CD4-positive, alpha-beta T cell treated with Interferon alpha-2 for 1 hour (primary cell): Measurements from ENCODE around the gene SERPINF2.
A peak's percentile ranks its signal among the peaks of the same experiment; 100 is the strongest.
"Not testable (repeated sequence)": the region's sequence is repeated elsewhere in the genome, so short reads cannot be mapped to it uniquely, and the experiment has no call there.

Experiments used
- DNase-seq, 2 donors: peaks; one replicate each; pipeline ENCODE4 v3.0.0-alpha.2; 2020 to 2022

SERPINF2 gene

DNA sequence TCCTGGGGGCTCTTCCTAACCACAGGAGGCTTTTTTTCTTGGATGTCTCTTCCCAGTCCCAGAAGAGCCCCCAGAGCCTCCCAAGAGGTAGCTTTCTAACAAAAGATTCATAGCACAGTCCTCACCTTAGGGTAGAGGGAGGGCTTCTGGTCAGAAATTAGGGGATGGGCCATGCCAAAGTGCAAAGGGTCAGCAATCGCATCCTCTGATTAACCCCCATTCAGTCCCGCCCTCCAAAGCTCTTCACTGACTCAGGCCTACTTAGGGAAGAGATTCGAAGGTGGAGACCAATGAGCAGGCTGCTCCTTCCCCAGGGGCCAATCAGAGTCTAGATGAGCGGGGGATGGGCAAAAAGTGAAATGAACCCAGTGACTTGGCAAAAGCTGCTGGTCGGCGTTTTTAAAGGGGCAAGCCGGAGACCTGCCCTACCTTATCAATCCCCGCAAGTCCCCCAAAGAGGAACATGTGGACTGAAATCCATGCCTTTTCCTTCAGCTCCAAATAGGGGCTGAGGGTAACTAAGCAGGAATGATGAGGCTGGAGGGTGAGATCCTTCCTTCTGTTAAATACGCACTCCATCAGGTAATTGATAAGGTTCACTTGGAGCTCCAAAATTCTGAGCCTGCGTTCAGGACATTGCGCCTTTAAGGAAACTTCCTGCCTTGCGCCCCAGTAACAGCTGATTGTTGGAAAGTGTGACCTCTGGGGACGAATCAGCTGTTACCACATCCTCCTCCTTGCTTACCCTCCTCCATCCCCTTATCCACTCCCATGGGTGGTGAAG, 25.6 kb upstream of the SERPINF2 start:
- peak; percentile 91 for DNase-seq

DNA sequence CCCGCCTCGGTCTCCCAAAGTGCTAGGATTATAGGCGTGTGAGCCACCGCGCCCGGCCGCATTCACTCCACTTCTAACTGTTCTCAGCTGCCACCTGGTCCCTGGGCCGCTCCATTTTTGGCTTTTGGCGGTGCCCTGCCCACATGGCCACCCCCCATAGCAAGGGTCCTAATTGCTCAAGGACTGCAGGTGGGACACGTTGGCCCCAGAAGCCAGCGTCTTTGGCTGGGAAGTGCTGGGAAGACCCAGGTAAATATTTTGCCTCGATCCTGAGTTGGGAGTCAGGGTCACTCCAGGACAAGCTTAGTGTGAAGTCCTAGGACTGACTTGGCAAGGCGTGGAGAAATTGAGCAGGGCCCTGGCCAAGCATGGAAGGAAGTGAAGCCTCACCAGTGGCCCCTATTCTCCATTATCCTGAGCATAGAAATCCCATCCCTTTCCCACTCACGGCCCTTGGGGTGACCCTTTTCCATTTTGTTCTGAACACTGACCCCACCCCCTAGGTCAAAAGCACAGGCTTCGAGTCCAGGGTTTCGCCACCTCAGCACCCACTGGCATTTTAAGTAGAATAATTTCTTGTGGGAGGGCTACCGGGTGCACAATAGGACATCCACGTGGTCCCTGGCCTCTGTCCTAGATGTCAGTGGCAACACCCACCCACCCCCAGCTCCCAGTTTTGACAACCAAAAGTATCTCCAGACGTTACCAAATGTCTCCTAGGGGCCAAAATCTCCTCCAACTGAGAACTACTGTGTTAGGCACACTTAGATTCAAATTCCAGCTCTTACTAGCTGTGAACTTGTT, 24.1 kb upstream of the SERPINF2 start:
- DNase-seq: no peak

GRCh38 chr17:1720856-1721386, 21.8 kb upstream of the SERPINF2 start:
- DNase-seq: peak; percentile 62 to 75

DNA sequence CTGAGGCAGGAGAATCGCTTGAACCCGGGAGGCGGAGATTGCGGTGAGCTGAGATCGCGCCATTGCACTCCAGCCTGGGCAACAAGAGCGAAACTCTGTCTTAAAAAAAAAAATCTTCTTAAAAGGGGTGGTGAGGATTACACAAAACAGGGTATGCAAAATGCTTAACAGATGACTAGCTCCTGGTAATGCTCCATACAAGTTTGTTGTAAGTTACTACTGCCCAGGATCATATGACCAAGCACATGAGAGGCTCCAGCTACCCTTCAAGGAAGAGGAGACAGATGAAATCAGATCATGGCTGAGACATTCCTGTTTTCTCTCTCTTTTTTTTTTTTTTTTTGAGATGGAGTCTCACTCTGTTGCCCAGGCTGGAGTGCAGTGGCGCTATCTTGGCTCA, 20.6 kb upstream of the SERPINF2 start:
- not testable (repeated sequence) for DNase-seq

- peak; percentile 81 to 86 for DNase-seq
Observed at GRCh38 chr17:1724351-1724868, 18.3 kb upstream of the SERPINF2 start, which contains the start of gene WDR81. WDR81 (plus strand) TSS chr17:1724704; CDS start chr17:1724960, 256 bp downstream.

- no peak for DNase-seq
Observed at GRCh38 chr17:1724869-1725641, 17.6 kb upstream of the SERPINF2 start.

- DNase-seq: no peak
Observed at GRCh38 chr17:1725642-1726511, 16.8 kb upstream of the SERPINF2 start.

DNA sequence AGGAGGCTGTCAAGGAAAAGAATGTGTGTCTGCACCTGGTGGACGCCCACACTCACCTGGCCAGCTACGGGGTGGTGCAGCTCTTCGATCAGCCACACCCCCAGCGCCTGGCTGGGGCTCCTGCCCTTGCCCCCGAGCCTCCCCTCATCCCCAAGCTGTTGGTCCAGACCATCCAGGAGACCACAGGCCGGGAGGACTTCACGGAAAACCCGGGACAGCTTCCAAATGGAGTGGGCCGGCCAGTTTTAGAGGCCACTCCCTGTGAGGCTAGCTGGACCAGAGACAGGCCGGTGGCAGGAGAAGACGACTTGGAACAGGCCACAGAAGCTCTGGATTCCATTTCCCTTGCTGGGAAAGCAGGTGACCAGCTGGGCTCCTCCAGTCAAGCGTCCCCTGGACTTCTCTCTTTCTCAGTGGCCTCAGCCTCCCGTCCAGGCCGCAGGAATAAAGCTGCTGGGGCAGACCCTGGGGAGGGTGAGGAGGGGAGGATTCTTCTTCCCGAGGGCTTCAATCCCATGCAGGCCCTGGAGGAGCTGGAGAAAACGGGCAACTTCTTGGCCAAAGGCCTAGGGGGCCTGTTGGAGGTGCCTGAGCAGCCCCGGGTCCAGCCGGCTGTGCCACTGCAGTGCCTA, 15.9 kb upstream of the SERPINF2 start:
- no peak for DNase-seq

GRCh38 chr17:1727258-1727789, 15.3 kb upstream of the SERPINF2 start:
- no peak for DNase-seq

DNA sequence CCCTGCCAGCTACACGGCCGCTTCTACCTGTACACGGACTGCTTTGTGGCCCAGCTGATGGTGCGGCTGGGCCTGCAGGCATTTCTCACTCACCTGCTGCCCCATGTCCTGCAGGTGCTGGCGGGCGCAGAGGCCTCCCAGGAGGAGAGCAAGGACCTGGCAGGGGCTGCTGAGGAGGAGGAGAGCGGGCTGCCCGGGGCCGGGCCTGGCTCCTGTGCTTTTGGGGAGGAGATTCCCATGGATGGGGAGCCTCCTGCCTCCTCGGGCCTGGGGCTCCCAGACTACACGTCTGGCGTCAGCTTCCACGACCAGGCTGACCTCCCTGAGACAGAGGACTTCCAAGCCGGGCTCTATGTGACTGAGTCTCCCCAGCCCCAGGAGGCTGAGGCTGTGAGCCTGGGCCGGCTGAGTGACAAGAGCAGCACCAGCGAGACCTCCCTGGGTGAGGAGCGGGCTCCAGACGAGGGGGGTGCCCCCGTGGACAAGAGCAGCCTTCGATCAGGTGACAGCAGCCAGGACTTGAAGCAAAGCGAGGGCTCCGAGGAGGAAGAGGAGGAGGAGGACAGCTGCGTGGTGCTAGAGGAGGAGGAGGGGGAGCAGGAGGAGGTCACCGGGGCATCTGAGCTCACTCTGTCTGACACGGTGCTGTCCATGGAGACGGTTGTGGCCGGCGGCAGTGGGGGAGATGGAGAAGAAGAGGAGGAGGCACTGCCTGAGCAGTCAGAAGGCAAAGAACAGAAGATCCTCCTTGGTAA, 14.6 kb upstream of the SERPINF2 start:
- DNase-seq: no peak

DNA sequence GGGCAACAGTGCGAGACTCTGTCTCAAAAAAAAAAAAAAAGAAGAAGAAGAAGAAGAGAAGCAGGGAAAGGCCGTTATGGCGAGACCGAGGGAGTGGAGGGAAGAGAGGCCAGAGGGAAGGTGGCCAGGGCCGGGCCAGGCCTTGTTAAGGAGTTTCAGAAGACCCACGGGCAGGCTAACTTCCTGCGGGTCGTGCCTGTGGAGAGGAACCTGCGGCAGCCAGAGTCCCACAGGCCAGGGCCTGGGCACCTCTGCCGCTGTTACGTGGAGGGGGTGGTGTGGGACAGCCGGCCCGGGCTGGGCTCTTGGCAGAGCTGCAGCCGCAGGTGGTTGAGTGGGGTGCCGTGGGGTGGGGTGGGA, 12.7 kb upstream of the SERPINF2 start:
- no peak for DNase-seq

DNA sequence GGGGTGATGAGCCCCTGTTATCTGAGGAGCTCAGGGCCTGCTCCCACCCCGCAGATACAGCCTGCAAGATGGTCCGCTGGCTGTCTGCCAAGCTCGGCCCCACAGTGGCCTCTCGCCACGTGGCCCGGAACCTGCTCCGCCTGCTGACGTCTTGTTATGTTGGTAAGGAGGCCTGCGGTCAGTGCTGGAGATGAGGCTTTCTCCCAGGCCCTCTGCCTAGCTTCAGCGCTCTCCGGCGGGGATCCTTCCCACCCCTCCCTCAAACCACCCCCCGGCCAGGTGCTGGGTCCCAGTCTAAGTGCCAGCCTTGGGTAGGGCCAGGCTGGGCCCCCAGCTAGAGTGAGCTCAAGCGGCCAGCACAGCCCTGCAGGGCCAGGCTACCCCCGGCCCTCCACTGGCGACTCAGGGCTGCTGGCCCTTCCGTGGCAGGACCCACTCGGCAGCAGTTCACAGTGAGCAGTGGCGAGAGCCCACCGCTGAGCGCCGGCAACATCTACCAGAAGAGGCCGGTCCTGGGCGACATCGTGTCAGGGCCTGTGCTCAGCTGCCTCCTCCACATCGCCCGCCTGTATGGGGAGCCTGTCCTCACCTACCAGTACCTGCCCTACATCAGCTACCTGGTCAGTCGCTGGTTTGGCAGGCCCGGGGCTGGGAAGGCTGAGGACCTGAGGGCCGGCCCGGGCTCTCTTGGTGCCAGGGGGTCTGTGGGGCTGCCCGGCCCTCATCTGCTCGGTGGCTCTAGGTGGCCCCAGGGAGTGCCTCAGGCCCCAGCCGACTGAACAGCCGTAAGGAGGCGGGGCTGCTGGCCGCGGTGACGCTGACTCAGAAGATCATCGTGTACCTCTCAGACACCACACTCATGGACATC, 12.1 kb upstream of the SERPINF2 start:
- DNase-seq: no peak

DNA sequence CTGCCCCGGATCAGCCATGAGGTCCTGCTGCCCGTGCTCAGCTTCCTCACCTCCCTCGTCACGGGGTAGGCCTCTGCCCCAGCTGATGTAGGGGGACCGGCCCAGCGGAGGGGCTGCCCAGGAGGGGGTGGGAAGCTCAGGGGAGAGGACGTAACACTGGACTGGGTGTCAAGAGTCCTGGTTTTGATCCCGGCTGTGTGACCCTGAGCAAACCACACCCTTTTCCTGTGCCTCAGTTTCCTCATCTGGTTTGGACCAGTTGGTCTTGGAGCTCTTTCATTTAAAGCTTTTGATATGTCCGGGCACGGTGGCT, 11.5 kb upstream of the SERPINF2 start:
- DNase-seq: no peak

DNA sequence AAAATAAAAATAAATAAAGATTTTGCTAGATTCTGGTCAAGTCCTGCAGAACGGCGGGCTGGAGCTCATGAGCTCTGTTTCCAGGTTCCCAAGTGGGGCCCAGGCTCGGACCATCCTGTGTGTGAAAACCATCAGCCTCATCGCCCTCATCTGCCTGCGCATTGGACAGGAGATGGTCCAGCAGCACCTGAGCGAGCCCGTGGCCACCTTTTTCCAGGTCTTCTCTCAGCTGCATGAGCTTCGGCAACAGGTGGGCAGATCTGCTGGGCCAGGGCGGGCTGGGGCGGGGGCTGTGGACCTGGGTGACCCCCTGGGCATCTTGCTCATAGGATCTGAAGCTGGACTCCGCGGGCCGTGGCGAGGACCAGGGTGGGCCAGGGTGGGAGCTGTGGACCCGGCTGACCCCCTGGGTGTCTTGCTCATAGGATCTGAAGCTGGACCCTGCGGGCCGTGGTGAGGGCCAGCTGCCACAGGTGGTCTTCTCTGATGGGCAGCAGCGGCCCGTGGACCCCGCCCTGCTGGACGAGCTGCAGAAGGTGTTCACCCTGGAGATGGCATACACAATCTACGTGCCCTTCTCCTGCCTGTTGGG, 10.3 kb upstream of the SERPINF2 start:
- DNase-seq: no peak

DNA sequence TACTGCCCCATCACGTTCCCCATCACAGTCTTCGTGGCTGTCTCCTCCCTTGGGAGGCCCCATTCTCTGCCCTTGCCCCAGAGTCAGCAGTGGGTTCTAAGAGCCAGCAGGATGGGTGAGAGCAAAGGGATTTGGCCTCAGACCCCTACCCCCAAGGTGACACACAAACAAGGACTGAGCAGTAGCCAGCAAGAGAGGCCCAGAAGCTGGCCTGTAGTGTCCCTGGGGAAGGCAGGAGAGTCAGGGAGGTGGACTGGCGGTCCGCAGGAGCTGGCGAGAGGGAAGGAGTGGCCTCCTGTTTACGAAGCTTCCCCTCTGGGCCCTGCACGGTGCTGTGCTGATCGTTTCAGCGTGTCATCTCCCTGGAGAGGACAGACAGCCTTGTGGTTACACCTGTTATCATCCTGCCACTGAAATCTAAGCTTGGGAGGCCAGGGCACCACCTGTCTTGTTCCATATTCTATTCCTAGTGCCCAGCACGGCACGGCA, 9.8 kb upstream of the SERPINF2 start:
- no peak for DNase-seq

GRCh38 chr17:1733759-1734158, 8.9 kb upstream of the SERPINF2 start:
- DNase-seq: no peak

DNA sequence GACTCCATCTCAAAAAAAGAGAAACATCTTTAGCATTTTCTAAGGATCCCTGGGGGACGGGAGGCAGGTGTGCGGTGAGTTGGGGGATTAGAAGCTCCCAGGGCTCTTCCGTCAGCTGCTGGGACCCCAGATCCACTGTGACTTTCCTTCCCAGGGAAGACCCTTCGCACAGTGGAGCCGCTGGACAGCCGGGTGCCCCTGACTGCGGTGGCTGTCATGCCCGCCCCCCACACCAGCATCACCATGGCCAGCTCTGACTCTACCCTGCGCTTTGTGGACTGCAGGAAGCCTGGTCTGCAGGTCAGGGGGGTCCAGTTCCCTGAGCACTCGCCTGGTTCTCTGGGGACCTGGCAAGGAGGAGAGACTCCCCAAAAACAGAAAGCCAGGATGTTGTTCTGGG, 7.3 kb upstream of the SERPINF2 start:
- DNase-seq: no peak

- no peak for DNase-seq
Observed at GRCh38 chr17:1735834-1736347, 6.8 kb upstream of the SERPINF2 start.
